HCT116 (cell line): ENCODE results near the gene CLIP4. TPM values are rescaled to one million over a fixed set of nuclear protein-coding genes. Genes with fewer than 3 reads are reported as not detected.

Source experiments
- ATAC-seq: fragments of 200-7000 bp; cut with Tn5 transposase; 2 replicates; pipeline ENCODE4 v1.9.1; 2020; ENCODE audit warnings: mild to moderate bottlenecking, moderate library complexity
- BruUV-seq: library from RNA; stranded (reverse); fragments of 400-500 nt; replicated peaks from 2 replicates; lab custom pipeline; 2021; lab: Mats Ljungman, UMichigan
- CTCF ChIA-PET: fragments of 300-600 bp; sonication (Branson Sonifier 250); formaldehyde crosslinking; loops from one replicate; lab custom pipeline; 2021; ENCODE audit warnings: antibody characterized with exemption; lab: Charles Lee
- POLR2A ChIA-PET: fragments of 300-600, 350-600 bp; sonication (Branson Sonifier 250); formaldehyde crosslinking; loops from one replicate; lab custom pipeline; 2021; ENCODE audit warnings: antibody characterized with exemption; lab: Charles Lee
- RAD21 ChIA-PET, 2 experiments: fragments of 300-600 bp; sonication (Branson Sonifier 250); formaldehyde crosslinking; loops; one replicate each; lab custom pipeline; 2023; ENCODE audit warnings: low total read pairs in 2 of 2; ENCODE audit not compliant: uncharacterized antibody in 2 of 2, unreplicated experiment in 2 of 2, low non-redundant PET in 1 of 2; lab: Charles Lee
- DNase-seq: peaks from one replicate; pipeline ENCODE4 v3.0.0-alpha.2; 2010; ENCODE audit warnings: low read depth, low spot score
- H2AFZ ChIP-seq: fragments of 200-600 bp; shearing (Covaris generic), sonication (generic); 2 replicates; pipeline ENCODE4 v1.6.1; 2017; ENCODE audit warnings: low read depth, mixed run types, mixed read lengths, antibody characterized with exemption, low read length; ENCODE audit not compliant: poor library complexity, severe bottlenecking
- H3K27ac ChIP-seq: 2 replicates; pipeline ENCODE4 v1.5.1; 2012; ENCODE audit warnings: low read depth, low read length
- H3K27me3 ChIP-seq: fragments of 200-600 bp; sonication (generic); 2 replicates; pipeline ENCODE4 v1.6.1; 2016; ENCODE audit warnings: mixed run types, low read length, mixed read lengths; ENCODE audit not compliant: insufficient read depth
- H3K36me3 ChIP-seq, 2 experiments: fragments of 200-500 bp in 1 of 2; fragments of 200-600 bp in 1 of 2; sonication (Bioruptor generic) in 1 of 2; sonication (generic) in 1 of 2; 2 replicates each; pipeline versions ENCODE4 v1.5.1 to v1.6.1; 2014 to 2016; ENCODE audit warnings: low read length in 2 of 2, inconsistent platforms in 1 of 2, mixed read lengths in 1 of 2, mixed run types in 1 of 2; ENCODE audit not compliant: insufficient read depth in 2 of 2, control insufficient read depth in 1 of 2
- H3K4me1 ChIP-seq, 2 experiments: fragments of 200-600 bp in 1 of 2; sonication (generic) in 1 of 2; 2 replicates each; pipeline versions ENCODE4 v1.5.1 to v1.6.1; 2012 to 2017; ENCODE audit warnings: low read length in 2 of 2, inconsistent platforms in 1 of 2, mild to moderate bottlenecking in 1 of 2, mixed read lengths in 1 of 2, mixed run types in 1 of 2, moderate library complexity in 1 of 2; ENCODE audit not compliant: insufficient read depth in 2 of 2, control insufficient read depth in 1 of 2
- H3K4me2 ChIP-seq: fragments of 200-600 bp; sonication (generic); 2 replicates; pipeline ENCODE4 v1.6.1; 2017; ENCODE audit warnings: mixed run types, low read length, mixed read lengths
- H3K4me3 ChIP-seq, 2 experiments: fragments of 200-600 bp in 1 of 2; sonication (generic) in 1 of 2; replicated peaks in 1 of 2; 2 replicates each; pipeline ENCODE4 v1.5.1; 2011 to 2016; ENCODE audit warnings: low read length in 2 of 2, control low read depth in 1 of 2, low read depth in 1 of 2, mild to moderate bottlenecking in 1 of 2, mixed read lengths in 1 of 2, mixed run types in 1 of 2
- H3K79me2 ChIP-seq: fragments of 200-600 bp; sonication (generic); 2 replicates; pipeline ENCODE4 v1.6.1; 2017; ENCODE audit warnings: mild to moderate bottlenecking, mixed run types, low read length, moderate library complexity, mixed read lengths; ENCODE audit not compliant: insufficient read depth
- H3K9ac ChIP-seq: fragments of 200-600 bp; sonication (generic); 2 replicates; pipeline ENCODE4 v1.6.1; 2016; ENCODE audit warnings: low read length, mixed read lengths
- H3K9me2 ChIP-seq: fragments of 200-600 bp; sonication (generic), shearing (Covaris generic); 2 replicates; pipeline ENCODE4 v1.6.1; 2017; ENCODE audit warnings: mixed run types, mild to moderate bottlenecking, moderate library complexity; ENCODE audit not compliant: insufficient read depth
- H3K9me3 ChIP-seq, 2 experiments: fragments of 200-500 bp in 1 of 2; fragments of 200-600 bp in 1 of 2; sonication (Bioruptor generic) in 1 of 2; sonication (generic) in 1 of 2; 2 replicates each; pipeline ENCODE4 v1.6.1; 2014 to 2017; ENCODE audit warnings: low read length in 2 of 2, mixed read lengths in 2 of 2, inconsistent platforms in 1 of 2, low read depth in 1 of 2, mild to moderate bottlenecking in 1 of 2, mixed run types in 1 of 2, moderate library complexity in 1 of 2; ENCODE audit not compliant: control insufficient read depth in 1 of 2, insufficient read depth in 1 of 2
- H4K20me1 ChIP-seq: fragments of 200-600 bp; sonication (generic), shearing (Covaris generic); 2 replicates; pipeline ENCODE4 v1.6.1; 2017; ENCODE audit warnings: mixed run types, mild to moderate bottlenecking, moderate library complexity; ENCODE audit not compliant: insufficient read depth
- CBX3 ChIP-seq: IDR thresholded peaks from 2 replicates; pipeline ENCODE4 v1.6.1; 2012; ENCODE audit warnings: low read depth
- JUND ChIP-seq: IDR thresholded peaks from 2 replicates; pipeline ENCODE4 v1.6.1; 2012
- POLR2A ChIP-seq: IDR thresholded peaks from 2 replicates; pipeline ENCODE4 v1.7.0; 2011; ENCODE audit warnings: borderline replicate concordance; ENCODE audit not compliant: insufficient read depth, insufficient read length; ENCODE audit errors: extremely low read depth
- RAD21 ChIP-seq: IDR thresholded peaks from 2 replicates; pipeline ENCODE4 v1.6.1; 2012; ENCODE audit warnings: low read depth, mild to moderate bottlenecking
- REST ChIP-seq: IDR thresholded peaks from 2 replicates; pipeline ENCODE4 v1.6.1; 2012; ENCODE audit warnings: low read depth
- SIN3A ChIP-seq: IDR thresholded peaks from 2 replicates; pipeline ENCODE4 v1.6.1; 2012; ENCODE audit warnings: low read depth
- ZNF274 ChIP-seq: fragments of 200-500 bp; sonication (Bioruptor generic); IDR thresholded peaks from 2 replicates; pipeline ENCODE4 v1.6.1; 2014; ENCODE audit warnings: mild to moderate bottlenecking, low read depth, low read length, inconsistent platforms
- intact Hi-C: fragments of 100-400 bp; cut with micrococcal nuclease; formaldehyde crosslinking; loops from 2 replicates; pipeline ENCODE4 v1.10.0; 2022
- total RNA-seq: library from RNA; stranded (reverse); gene quantifications from one replicate; pipeline ENCODE4 v1.2.1, GENCODE V29; 2021; ENCODE audit not compliant: unreplicated experiment
- TF ChIP-seq, protein P1 (sequence below): IDR thresholded peaks from 2 replicates; pipeline ENCODE4 v1.6.1; 2012

Gene CLIP4
- total RNA-seq, 1 experiment from 2014 or later: 27.8 TPM

- Histone ChIP-seq H3K79me2 (peaks cover 4% of the 10 kb centered on the region; the same call in 1 of the 2 replicates), H3K36me3 (no peaks in the 10 kb centered on the region), H2AFZ (no peak overlapping the region), H3K4me1 (no peaks in the 10 kb centered on the region; a peak in 1 of 4 replicates), H3K27me3 (no peaks in the 10 kb centered on the region), H3K4me3 (no peak overlapping the region), H3K9ac (no peak overlapping the region), H3K27ac (no peak overlapping the region), H4K20me1 (no peaks in the 10 kb centered on the region), H3K9me3 (no peaks in the 10 kb centered on the region), H3K9me2 (no peaks in the 10 kb centered on the region), H3K4me2 (no peak overlapping the region)
- no peak for ATAC-seq
- no peak for DNase-seq
- TF ChIP-seq, protein P1, sequence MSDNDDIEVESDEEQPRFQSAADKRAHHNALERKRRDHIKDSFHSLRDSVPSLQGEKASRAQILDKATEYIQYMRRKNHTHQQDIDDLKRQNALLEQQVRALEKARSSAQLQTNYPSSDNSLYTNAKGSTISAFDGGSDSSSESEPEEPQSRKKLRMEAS: no peak
- no peak for TF ChIP-seq SIN3A
- no peak for TF ChIP-seq ZNF274
- TF ChIP-seq CBX3: no peak
- TF ChIP-seq RAD21: no peak
- no peak for TF ChIP-seq JUND
- TF ChIP-seq REST: no peak
- TF ChIP-seq POLR2A: no peak
- intact Hi-C loops: no loop called here
- CTCF ChIA-PET: no interaction called here
- POLR2A ChIA-PET: no interaction called here
- RAD21 ChIA-PET: no interaction called here
- BruUV-seq: no TSS peak
Observed at GRCh38 chr2:29146197-29146596, 31.0 kb downstream of the CLIP4 start.
